Measurements from ENCODE around the gene CLRN3. TPM values are rescaled to one million over a fixed set of nuclear protein-coding genes. Genes with fewer than 3 reads are reported as not detected.

CLRN3 gene
- total and polyA plus RNA-seq, 9 of the 15 experiments (the other 6 are each of a cell fraction or from before 2014, with no cell fraction given), result not detected

DNA sequence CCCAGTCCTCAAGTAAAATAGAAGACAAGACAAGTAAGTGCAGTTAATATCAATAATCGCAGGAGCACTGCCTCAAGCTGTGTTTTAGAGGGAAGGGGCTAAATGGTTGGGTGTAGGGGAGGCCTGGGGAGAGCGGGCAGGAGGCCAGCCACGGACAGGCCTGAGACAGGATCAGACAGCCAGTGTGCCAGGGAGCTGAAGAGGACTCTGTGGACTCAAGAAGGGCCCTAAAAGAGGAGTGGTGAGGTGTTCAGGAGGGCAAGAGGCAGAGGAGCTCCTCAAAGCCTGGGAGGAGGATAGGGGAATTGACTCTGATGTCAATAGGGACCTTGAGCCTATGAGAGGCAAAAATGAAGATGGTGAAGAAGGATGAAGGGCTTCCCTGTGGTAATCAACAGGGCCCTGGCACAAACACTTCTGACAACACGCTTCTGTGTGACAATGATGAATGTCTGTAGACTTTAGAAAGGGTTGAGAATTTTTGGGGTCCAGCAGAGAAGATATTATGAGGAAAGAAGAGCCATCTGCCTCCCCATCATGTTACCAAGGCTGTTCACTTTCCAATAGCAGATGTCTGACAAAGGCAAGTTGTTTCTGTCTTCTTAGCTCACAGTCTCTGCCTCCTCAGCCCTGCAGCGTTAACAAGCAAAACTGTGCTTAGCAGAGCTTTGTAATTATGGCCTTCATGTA, 11.7 kb upstream of the CLRN3 start:
- ChIA-PET POLR2A (interaction anchor here (0.6 to 1.0 kb wide), 2 partner anchors 27 to 237 kb away, joined by 3 to 4 read pairs; no protein-coding TSS in a partner anchor), CTCF (ENCODE audit: low intra/inter-chr PET ratio) (no interaction called here)
- Histone ChIP-seq H3K9me1 (ENCODE audit: control insufficient read depth, insufficient read depth, low read length) (no peaks in the 10 kb centered on the region), H3K4me3 (no peak overlapping the region), H3K4me1 (replicated peaks in 1 of 2; ENCODE audit: control insufficient read depth in 2 of 2, insufficient read depth in 2 of 2, low read length in 2 of 2) (peaks cover 0 to 5% of the 10 kb centered on the region in 2 experiments; a peak in 1 of 5 replicates), H3K27ac (ENCODE audit: extremely low read depth, low read depth, low read length) (no peak overlapping the region), H3K9ac (ENCODE audit: insufficient read depth in 1 of 2, low read depth in 2 of 2, low read length in 2 of 2) (no peak overlapping the region), H3K4me2 (ENCODE audit: insufficient read depth, low read length) (no peak overlapping the region), H3K27me3 (ENCODE audit: control insufficient read depth in 2 of 2, insufficient read depth in 2 of 2, low read length in 2 of 2) (no peaks in the 10 kb centered on the region; a peak in 1 of 5 replicates), H4K20me1 (replicated peaks; ENCODE audit: control insufficient read depth, insufficient read depth, low read length) (no peaks in the 10 kb centered on the region), H3K79me2 (ENCODE audit: control insufficient read depth, insufficient read depth, low read length) (no peaks in the 10 kb centered on the region), H3K9me3 (replicated peaks; ENCODE audit: control insufficient read depth, insufficient read depth, low read depth, low read length) (no peaks in the 10 kb centered on the region), H2AFZ (ENCODE audit: low read depth, low read length) (no peak overlapping the region), H3K36me3 (ENCODE audit: control insufficient read depth, insufficient read depth, low read length) (no peaks in the 10 kb centered on the region)
- BruUV-seq (replicated peaks), result no TSS peak
- in situ Hi-C loops (cut with MboI) (no loop called here), intact Hi-C loops (cut with micrococcal nuclease) (no loop called here)
- FAIRE-seq (no peak), ATAC-seq (no peak), DNase-seq (ENCODE audit: extremely low read depth in 1 of 4, low spot score in 3 of 4) (no peak)
- WGBS (ENCODE audit: insufficient coverage, low coverage, missing lambda C conversion rate), result 0% methylated on average over 5 of the region's 5 CpGs
- TF ChIP-seq GTF2A2 (tag; IDR thresholded peaks at IDR 0.05), result no peak
- TF ChIP-seq ZNF57 (CRISPR knock-in tag; IDR thresholded peaks at IDR 0.05), result no peak
- TF ChIP-seq, protein P1, sequence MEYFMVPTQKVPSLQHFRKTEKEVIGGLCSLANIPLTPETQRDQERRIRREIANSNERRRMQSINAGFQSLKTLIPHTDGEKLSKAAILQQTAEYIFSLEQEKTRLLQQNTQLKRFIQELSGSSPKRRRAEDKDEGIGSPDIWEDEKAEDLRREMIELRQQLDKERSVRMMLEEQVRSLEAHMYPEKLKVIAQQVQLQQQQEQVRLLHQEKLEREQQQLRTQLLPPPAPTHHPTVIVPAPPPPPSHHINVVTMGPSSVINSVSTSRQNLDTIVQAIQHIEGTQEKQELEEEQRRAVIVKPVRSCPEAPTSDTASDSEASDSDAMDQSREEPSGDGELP (CRISPR knock-in tag; IDR thresholded peaks at IDR 0.05; ENCODE audit: borderline replicate concordance), result no peak
- no peak for TF ChIP-seq ZNF224 (CRISPR knock-in tag; IDR thresholded peaks at IDR 0.05)
- TF ChIP-seq NFRKB (IDR thresholded peaks at IDR 0.05; ENCODE audit: low read depth), result no peak
- TF ChIP-seq YBX1 (IDR thresholded peaks at IDR 0.05), result no peak
